Endothelial cell of umbilical vein (primary cell): ENCODE results near the gene MAU2. TPM values are rescaled to one million over a fixed set of nuclear protein-coding genes. Genes with fewer than 3 reads are reported as not detected.

Experiments
- BruUV-seq: library from RNA; stranded (reverse); fragments of 400-500 nt; replicated peaks from 2 replicates; lab custom pipeline; 2021; lab: Mats Ljungman, UMichigan
- CTCF ChIA-PET: fragments of 300-600, 350-600 bp; sonication (Branson Sonifier 250); formaldehyde crosslinking; loops from one replicate; lab custom pipeline; 2021; ENCODE audit warnings: antibody characterized with exemption, inconsistent platforms; lab: Charles Lee
- POLR2A ChIA-PET: fragments of 300-600, 350-600 bp; sonication (Branson Sonifier 250); formaldehyde crosslinking; loops from one replicate; lab custom pipeline; 2021; ENCODE audit warnings: antibody characterized with exemption, inconsistent platforms; lab: Charles Lee
- DNase-seq: peaks from one replicate; pipeline ENCODE4 v3.0.0-alpha.2; 2011; ENCODE audit warnings: low read depth, low spot score
- FAIRE-seq: peaks from 2 replicates; lab custom pipeline; 2011; peaks lifted over from hg19 to GRCh38; lab: Jason Lieb, UNC
- H2AFZ ChIP-seq: 2 replicates; pipeline ENCODE4 v1.6.0; 2012; ENCODE audit warnings: low read depth, low read length, control low read depth, inconsistent platforms
- H3K27ac ChIP-seq: 2 replicates; pipeline ENCODE4 v1.5.1; 2011; ENCODE audit warnings: low read depth, mild to moderate bottlenecking, control low read depth, low read length, moderate library complexity; ENCODE audit not compliant: insufficient read depth
- H3K27me3 ChIP-seq, 2 experiments: 2 replicates each; pipeline versions ENCODE4 v1.6.0 to v1.6.1; 2011; ENCODE audit warnings: low read length in 2 of 2, mixed read lengths in 1 of 2; ENCODE audit not compliant: control insufficient read depth in 2 of 2, insufficient read depth in 2 of 2
- H3K36me3 ChIP-seq, 2 experiments: 2 replicates in 1 of 2; 3 replicates in 1 of 2; pipeline ENCODE4 v1.5.1; 2011; ENCODE audit warnings: low read length in 2 of 2, mild to moderate bottlenecking in 1 of 2, moderate library complexity in 1 of 2; ENCODE audit not compliant: control insufficient read depth in 2 of 2, insufficient read depth in 2 of 2; ENCODE audit errors: extremely low read depth in 1 of 2
- H3K4me1 ChIP-seq: 3 replicates; pipeline ENCODE4 v1.5.1; 2011; ENCODE audit warnings: mild to moderate bottlenecking, low read length; ENCODE audit not compliant: control insufficient read depth, insufficient read depth; ENCODE audit errors: extremely low read depth
- H3K4me2 ChIP-seq: 2 replicates; pipeline ENCODE4 v1.6.1; 2011; ENCODE audit warnings: low read length, control low read depth, mixed read lengths; ENCODE audit not compliant: insufficient read depth
- H3K4me3 ChIP-seq, 3 experiments: fragments of 200-600 bp in 1 of 3; sonication (generic), shearing (Covaris generic) in 1 of 3; replicated peaks in 1 of 3; 2 replicates each; pipeline ENCODE4 v1.5.1; 2011 to 2016; ENCODE audit warnings: control low read depth in 3 of 3, low read length in 3 of 3, mild to moderate bottlenecking in 2 of 3, inconsistent platforms in 1 of 3, low read depth in 1 of 3, moderate library complexity in 1 of 3; ENCODE audit not compliant: insufficient read depth in 1 of 3
- H3K79me2 ChIP-seq: 2 replicates; pipeline ENCODE4 v1.6.0; 2012; ENCODE audit warnings: low read length, inconsistent platforms; ENCODE audit not compliant: control insufficient read depth, insufficient read depth
- H3K9ac ChIP-seq: replicated peaks from 2 replicates; pipeline ENCODE3; 2011; ENCODE audit warnings: low read length, control low read depth; ENCODE audit not compliant: insufficient read depth; ENCODE audit errors: extremely low read depth
- H3K9me1 ChIP-seq: replicated peaks from 3 replicates; pipeline ENCODE4 v1.6.0; 2011; ENCODE audit warnings: mild to moderate bottlenecking, low read length; ENCODE audit not compliant: control insufficient read depth, insufficient read depth; ENCODE audit errors: extremely low read depth
- H3K9me3 ChIP-seq: replicated peaks from 2 replicates; pipeline ENCODE4 v1.5.1; 2012; ENCODE audit warnings: low read length, inconsistent platforms; ENCODE audit not compliant: control insufficient read depth, insufficient read depth
- H4K20me1 ChIP-seq: replicated peaks from 2 replicates; pipeline ENCODE3; 2011; ENCODE audit warnings: mild to moderate bottlenecking, low read length; ENCODE audit not compliant: control insufficient read depth, insufficient read depth; ENCODE audit errors: extremely low read depth
- CTCF ChIP-seq, 2 donors: IDR thresholded peaks; 1 replicate in 1 of 2; 2 replicates in 1 of 2; pipeline ENCODE4 v1.5.1; 2011; ENCODE audit warnings: low read length in 2 of 2, mild to moderate bottlenecking in 2 of 2, moderate library complexity in 2 of 2, control low read depth in 1 of 2, inconsistent platforms in 1 of 2, low read depth in 1 of 2; ENCODE audit not compliant: insufficient read depth in 1 of 2; ENCODE audit errors: extremely low read depth in 1 of 2
- EZH2 ChIP-seq: IDR thresholded peaks from 2 replicates; pipeline ENCODE4 v1.6.1; 2012; ENCODE audit warnings: borderline replicate concordance, low read depth, mild to moderate bottlenecking, moderate library complexity, low read length, inconsistent platforms; ENCODE audit not compliant: severe bottlenecking
- FOS ChIP-seq: IDR thresholded peaks from 2 replicates; pipeline ENCODE4 v1.6.1; 2011; ENCODE audit warnings: mild to moderate bottlenecking, low read length, moderate library complexity, borderline replicate concordance; ENCODE audit not compliant: insufficient read depth
- GATA2 ChIP-seq: IDR thresholded peaks from 2 replicates; pipeline ENCODE4 v1.7.0; 2011; ENCODE audit warnings: low read depth, mild to moderate bottlenecking, moderate library complexity, mixed read lengths, low read length; ENCODE audit not compliant: insufficient read length, insufficient read depth
- JUN ChIP-seq: IDR thresholded peaks from 2 replicates; pipeline ENCODE4 v1.6.1; 2011; ENCODE audit warnings: borderline replicate concordance, low read depth; ENCODE audit not compliant: insufficient read length, insufficient read depth
- MAX ChIP-seq: IDR thresholded peaks from 2 replicates; pipeline ENCODE4 v1.6.1; 2011; ENCODE audit not compliant: insufficient read depth, insufficient read length
- MYC ChIP-seq: IDR thresholded peaks from one replicate; pipeline ENCODE4 v1.6.1; 2011; ENCODE audit warnings: mild to moderate bottlenecking, low read depth, low read length
- POLR2A ChIP-seq: IDR thresholded peaks from 2 replicates; pipeline ENCODE4 v1.6.1; 2012; ENCODE audit warnings: low read depth, mild to moderate bottlenecking, control low read depth, low read length
- POLR2AphosphoS5 ChIP-seq: IDR thresholded peaks from 2 replicates; pipeline ENCODE4 v1.6.1; 2012; ENCODE audit warnings: low read depth, mild to moderate bottlenecking, control low read depth, low read length, moderate library complexity; ENCODE audit not compliant: insufficient read depth
- dilution Hi-C: fragments of 300-500 bp; cut with MboI; formaldehyde crosslinking; loops from one replicate; pipeline ENCODE4 v1.15.0; 2019; ENCODE audit warnings: low sequenced_read_pairs; ENCODE audit not compliant: extremely low pct_ligation_motif_present
- intact Hi-C: fragments of 100-400 bp; cut with micrococcal nuclease; formaldehyde crosslinking; loops from one replicate; pipeline ENCODE4 v1.10.0; 2022
- polyA plus RNA-seq, 4 experiments: library from polyadenylated mRNA; depleted of rRNA in 3 of 4; stranded (reverse) in 3 of 4; unstranded in 1 of 4; fragments of >200 nt; gene quantifications; 2 replicates each; pipeline versions ENCODE4 v1.2.1 to v1.2.3, GENCODE V29; 2011 to 2012; ENCODE audit warnings: missing spikeins in 1 of 4
- total RNA-seq: library from RNA; stranded (reverse); gene quantifications from 2 replicates; pipeline ENCODE4 v1.2.3, GENCODE V29; 2021

The MAU2 gene
- total and polyA plus RNA-seq, 2 donors (not counting 3 experiments of a cell fraction or from before 2014, with no cell fraction given), result 36.9 to 70.0 TPM

- H3K36me3 ChIP-seq, result peaks cover 7 to 14% of the 10 kb centered on the region in 2 experiments
- POLR2A ChIA-PET, result no interaction called here
- no peak for DNase-seq
- H3K4me2 ChIP-seq, result no peak overlapping the region
- H3K79me2 ChIP-seq, result peaks cover 61% of the 10 kb centered on the region
- dilution Hi-C loops (no loop called here), intact Hi-C loops (no loop called here)
- FAIRE-seq, result no peak
- no peak overlapping the region for H3K4me3 ChIP-seq
- H3K9ac ChIP-seq, result no peak overlapping the region
- no peaks in the 10 kb centered on the region for H3K27me3 ChIP-seq
- H3K9me3 ChIP-seq, result no peaks in the 10 kb centered on the region
- H2AFZ ChIP-seq, result no peak overlapping the region
- BruUV-seq, result no TSS peak
- no peak overlapping the region for H3K27ac ChIP-seq
- H4K20me1 ChIP-seq, result no peaks in the 10 kb centered on the region
- CTCF ChIA-PET, result interaction anchor here (1.2 to 1.7 kb wide), 2 partner anchors 19 to 167 kb away, joined by 4 to 9 read pairs (median 7); no protein-coding TSS in a partner anchor
- TF ChIP-seq POLR2A (no peak), MYC (no peak), FOS (no peak), GATA2 (no peak), POLR2AphosphoS5 (no peak), EZH2 (no peak), JUN (no peak), CTCF (IDR thresholded peaks at IDR 0.05; ENCODE audit: extremely low read depth in 1 of 2, insufficient read depth in 1 of 2, low read depth in 1 of 2, low read length in 2 of 2) (no peak), MAX (no peak)
- H3K9me1 ChIP-seq, result no peaks in the 10 kb centered on the region
- H3K4me1 ChIP-seq, result peaks cover 19% of the 10 kb centered on the region
Observed at GRCh38 chr19:19324059-19324770, 3.6 kb downstream of the MAU2 start.
